Chondrocyte (in vitro differentiated cells): Measurements from ENCODE around the gene GNGT2. TPM values are rescaled to one million over a fixed set of nuclear protein-coding genes. Genes with fewer than 3 reads are reported as not detected.
A peak's percentile ranks its signal among the peaks of the same experiment; 100 is the strongest.

ENCODE experiments used
- DNase-seq: peaks from one replicate; pipeline ENCODE4 v3.0.0; 2021; ENCODE audit warnings: mixed read lengths, low spot score
- H3K27ac Mint-ChIP-seq: one replicate; pipeline ENCODE4 v1.8.0; 2021; ENCODE audit warnings: mild to moderate bottlenecking, moderate library complexity, mixed read lengths; ENCODE audit not compliant: unreplicated experiment
- H3K27me3 Mint-ChIP-seq: 2 replicates; pipeline ENCODE4 v1.8.0; 2021; ENCODE audit warnings: low read depth, mixed read lengths
- H3K36me3 Mint-ChIP-seq: 2 replicates; pipeline ENCODE4 v1.8.0; 2021; ENCODE audit warnings: low read depth, mixed read lengths
- H3K4me1 Mint-ChIP-seq: 2 replicates; pipeline ENCODE4 v1.8.0; 2021; ENCODE audit warnings: low read depth, mild to moderate bottlenecking, mixed read lengths
- H3K4me3 Mint-ChIP-seq: one replicate; pipeline ENCODE4 v1.8.0; 2021; ENCODE audit warnings: mild to moderate bottlenecking, moderate library complexity, mixed read lengths; ENCODE audit not compliant: unreplicated experiment
- H3K9me3 Mint-ChIP-seq: 2 replicates; pipeline ENCODE4 v1.8.0; 2021; ENCODE audit warnings: low read depth, mixed read lengths
- CTCF ChIP-seq: fragments of 200-600 bp; sonication (generic); IDR thresholded peaks from 2 replicates; pipeline ENCODE4 v1.5.0; 2021; ENCODE audit warnings: antibody characterized with exemption, mild to moderate bottlenecking, moderate library complexity
- total RNA-seq: library from RNA; stranded (reverse); gene quantifications from 3 replicates; pipeline ENCODE4 v1.2.1, GENCODE V29; 2021

The GNGT2 gene
- total RNA-seq, 1 donor from 2014 or later: not detected

- DNase-seq: no peak
- Mint-ChIP-seq H3K4me1 (peaks cover 4% of the 10 kb centered on the region), H3K4me3 (no peak overlapping the region), H3K36me3 (no peaks in the 10 kb centered on the region), H3K27ac (no peak overlapping the region), H3K9me3 (no peaks in the 10 kb centered on the region), H3K27me3 (peaks cover 10% of the 10 kb centered on the region)
- no peak for TF ChIP-seq CTCF
Measured at GRCh38 chr17:49235896-49236295, 25.5 kb upstream of the GNGT2 start.

DNA sequence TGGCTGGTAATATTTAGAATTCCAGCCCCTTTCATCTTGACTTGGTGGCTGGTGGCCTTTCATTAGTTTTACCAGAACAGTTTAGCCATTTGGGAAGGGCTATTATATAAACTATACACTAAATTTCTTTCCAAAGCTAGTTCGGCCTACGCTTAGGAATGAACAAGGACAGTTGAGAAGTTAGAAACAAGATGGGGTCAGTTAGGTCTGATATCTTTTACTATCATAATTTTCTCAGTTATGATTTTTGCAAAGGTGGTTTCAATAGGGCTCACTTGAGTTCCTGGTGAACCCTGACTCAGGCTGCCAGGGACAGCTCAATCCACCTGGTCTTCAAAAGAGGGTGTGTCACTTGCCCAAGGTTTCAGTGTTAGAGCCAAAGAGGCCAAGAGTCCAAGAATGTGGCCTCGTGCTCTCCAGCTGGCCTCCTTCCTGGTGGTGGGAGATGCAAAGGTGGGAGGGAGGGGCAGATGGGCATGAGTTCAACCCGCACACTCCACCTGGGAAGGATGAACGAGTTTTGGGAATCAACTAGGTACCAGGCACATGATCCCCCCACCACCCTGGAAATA lies 24.2 kb upstream of the GNGT2 start:
- Mint-ChIP-seq H3K27me3 (peaks cover 10% of the 10 kb centered on the region), H3K4me1 (peaks cover 5% of the 10 kb centered on the region), H3K36me3 (no peaks in the 10 kb centered on the region), H3K27ac (no peak overlapping the region), H3K9me3 (no peaks in the 10 kb centered on the region), H3K4me3 (no peak overlapping the region)
- no peak for DNase-seq
- no peak for TF ChIP-seq CTCF

- no peak for DNase-seq
- Mint-ChIP-seq H3K4me3 (peak overlapping the region; percentile 70), H3K9me3 (no peaks in the 10 kb centered on the region), H3K36me3 (no peaks in the 10 kb centered on the region), H3K4me1 (peaks cover 6% of the 10 kb centered on the region), H3K27ac (no peak overlapping the region), H3K27me3 (peaks cover 20% of the 10 kb centered on the region)
- no peak for TF ChIP-seq CTCF
Measured at GRCh38 chr17:49231563-49231894, 21.2 kb upstream of the GNGT2 start.

GRCh38 chr17:49230636-49231562 lies 20.5 kb upstream of the GNGT2 start, which contains the start of gene PHOSPHO1:
PHOSPHO1 (minus strand) TSS chr17:49230787; CDS start chr17:49226691, 4,096 bp downstream.
- TF ChIP-seq CTCF: no peak
- Mint-ChIP-seq H3K27ac (no peak within 1 kb of the TSS), H3K4me3 (peak within 1 kb of the TSS; percentile 70)

DNA sequence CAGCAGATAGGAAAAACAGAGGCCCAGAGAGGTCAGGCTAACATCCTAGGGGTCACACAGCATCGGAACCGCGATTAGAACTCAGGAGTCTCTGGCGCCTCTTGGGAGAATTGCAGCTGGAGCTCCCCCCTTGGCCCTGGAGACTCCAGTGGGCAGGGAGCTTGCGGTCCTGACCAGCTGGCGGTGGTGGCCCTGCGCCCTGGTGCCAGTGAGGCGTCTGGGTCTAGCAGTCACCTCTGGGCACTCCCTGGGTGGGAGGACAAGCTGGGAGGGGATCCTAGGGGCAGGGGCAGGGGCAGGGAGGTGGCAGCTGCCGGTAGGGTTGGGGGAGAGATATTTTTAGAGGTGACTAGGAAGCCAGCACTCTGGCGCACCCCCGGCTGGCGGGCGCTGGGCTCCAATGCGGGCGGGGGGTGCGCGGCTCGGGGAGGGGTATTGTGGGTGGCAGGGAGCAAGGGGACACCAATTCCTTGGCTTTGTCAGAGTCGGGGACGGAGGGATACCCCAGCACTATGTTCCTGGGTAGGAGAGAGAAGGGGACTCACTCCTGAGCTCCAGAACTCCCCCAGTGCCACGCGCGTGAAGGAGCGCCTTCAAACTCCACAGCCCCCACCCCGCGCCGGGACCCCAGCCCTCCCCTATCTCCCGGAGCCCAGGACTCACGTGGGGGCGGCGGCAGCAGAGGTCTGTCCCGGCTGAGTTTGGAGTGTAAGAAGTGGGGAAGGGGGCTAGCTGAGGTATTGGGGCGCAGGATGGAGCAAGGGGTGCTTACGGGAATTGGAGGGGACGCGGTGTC lies 19.6 kb upstream of the GNGT2 start:
- Mint-ChIP-seq H3K9me3 (no peaks in the 10 kb centered on the region), H3K4me3 (peak overlapping the region; percentile 70), H3K4me1 (peaks cover 6% of the 10 kb centered on the region), H3K27ac (no peak overlapping the region), H3K36me3 (no peaks in the 10 kb centered on the region), H3K27me3 (peaks cover 23% of the 10 kb centered on the region)
- no peak for TF ChIP-seq CTCF
- DNase-seq: no peak

More at GRCh38 chr17:49230636-49231562, 20.5 kb upstream of the GNGT2 start, which contains the start of gene PHOSPHO1:
- Mint-ChIP-seq H3K36me3 (no peaks in the 10 kb centered on the region), H3K9me3 (no peaks in the 10 kb centered on the region), H3K27me3 (peaks cover 20% of the 10 kb centered on the region), H3K4me1 (peaks cover 6% of the 10 kb centered on the region)
- no peak for DNase-seq
